ENCODE data around the gene PRXL2A.
"Not testable (repeated sequence)": the region's sequence is repeated elsewhere in the genome, so short reads cannot be mapped to it uniquely, and the experiment has no call there.

The PRXL2A gene

GRCh38 chr10:80474941-80475340 is 66.6 kb downstream of the PRXL2A start:
- no peak for DNase-seq (ENCODE audit: low spot score)

DNA sequence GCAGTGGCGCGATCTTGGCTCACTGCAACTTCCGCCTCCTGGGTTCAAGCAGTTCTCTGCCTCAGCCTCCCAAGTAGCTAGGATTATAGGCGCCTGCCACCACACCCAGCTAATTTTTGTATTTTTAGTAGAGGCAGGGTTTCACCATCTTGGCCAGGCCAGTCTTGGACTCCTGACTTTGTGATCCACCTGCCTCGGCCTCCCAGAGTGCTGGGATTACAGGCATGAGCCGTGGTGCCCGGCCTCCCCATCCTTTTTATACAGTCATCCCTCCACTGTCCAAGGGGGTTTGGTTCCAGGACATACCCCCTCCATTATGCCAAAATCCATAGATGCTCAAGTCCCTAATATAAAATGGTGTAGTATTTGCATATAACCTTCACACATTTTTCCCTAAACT is 67.3 kb downstream of the PRXL2A start:
- not testable (repeated sequence) for DNase-seq (ENCODE audit: low spot score)

GRCh38 chr10:80476685-80477084 is 68.3 kb downstream of the PRXL2A start:
- no peak for DNase-seq (ENCODE audit: low spot score)

DNA sequence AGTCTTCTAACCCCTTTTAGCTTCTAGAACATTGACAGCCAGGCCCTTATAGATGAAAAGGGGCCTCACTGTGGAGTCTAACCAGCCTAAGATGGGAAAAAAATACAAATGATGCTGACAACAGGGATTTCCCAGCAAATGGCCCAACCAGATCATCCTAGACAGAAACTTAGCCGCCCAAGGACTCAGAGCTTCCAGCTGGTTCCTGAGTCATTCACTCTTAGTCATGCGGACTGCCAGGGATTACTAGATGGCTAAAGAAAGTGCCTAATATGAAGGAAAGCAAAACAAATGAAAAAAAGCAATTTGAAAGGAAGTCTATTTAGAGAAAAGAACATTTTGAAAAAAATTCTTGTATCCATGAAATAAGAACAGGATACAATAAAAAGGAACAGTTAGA is 69.5 kb downstream of the PRXL2A start:
- DNase-seq (ENCODE audit: low spot score) = peak; percentile 76

- not testable (repeated sequence) for DNase-seq (ENCODE audit: low spot score)
Measured at GRCh38 chr10:80480373-80480772, 72.0 kb downstream of the PRXL2A start.

GRCh38 chr10:80480852-80481251 is 72.5 kb downstream of the PRXL2A start:
- DNase-seq (ENCODE audit: low spot score) = no peak

DNA sequence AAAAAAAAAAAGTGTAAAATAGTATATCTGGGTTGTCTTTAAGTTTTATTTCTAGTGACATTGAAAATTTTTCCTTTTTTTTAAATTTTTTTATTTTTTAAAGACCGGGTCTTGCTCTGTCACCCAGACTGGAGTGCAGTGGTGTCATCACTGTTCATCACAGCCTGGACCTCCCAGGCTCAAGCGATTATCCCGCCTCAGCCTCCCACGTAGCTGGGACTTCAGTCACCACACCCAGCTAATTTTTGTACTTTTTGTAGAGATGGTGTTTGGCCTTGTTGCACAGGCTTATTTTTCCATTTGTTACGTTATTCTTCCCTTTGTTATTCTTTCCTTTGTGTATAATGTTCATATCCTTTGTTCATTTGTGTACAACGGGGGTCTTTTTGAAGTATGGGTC is 75.9 kb downstream of the PRXL2A start:
- no peak for DNase-seq (ENCODE audit: low spot score)

DNA sequence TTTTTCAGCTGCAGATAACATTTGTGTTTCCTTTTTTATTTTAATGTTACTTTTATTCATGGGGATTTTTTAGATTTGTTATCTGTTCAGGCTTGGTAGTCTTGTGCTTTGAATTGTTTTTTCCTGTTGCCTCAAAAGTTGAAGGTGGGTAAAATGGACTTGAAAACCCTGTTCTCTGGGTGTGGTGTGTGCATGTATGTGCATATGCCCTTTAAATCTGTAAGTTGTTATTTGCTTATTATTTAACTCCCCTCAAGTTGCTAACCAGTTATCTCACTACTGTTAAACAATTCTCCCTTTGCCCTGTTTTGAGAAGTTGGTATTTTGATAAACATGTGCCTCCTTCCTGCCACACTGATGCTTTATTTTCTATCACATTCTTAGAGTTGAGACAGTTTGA is 76.3 kb downstream of the PRXL2A start:
- no peak for DNase-seq (ENCODE audit: low spot score)

GRCh38 chr10:80485076-80485945 is 77.0 kb downstream of the PRXL2A start:
- no peak for DNase-seq (ENCODE audit: low spot score)

GRCh38 chr10:80485946-80486764 is 77.8 kb downstream of the PRXL2A start:
- DNase-seq (ENCODE audit: low spot score) = no peak
